ENCODE data around the gene ZNF277. TPM values are rescaled to one million over a fixed set of nuclear protein-coding genes. Genes with fewer than 3 reads are reported as not detected.

Gene ZNF277
- total RNA-seq, 1 donor from 2014 or later, result 19.0 TPM

DNA sequence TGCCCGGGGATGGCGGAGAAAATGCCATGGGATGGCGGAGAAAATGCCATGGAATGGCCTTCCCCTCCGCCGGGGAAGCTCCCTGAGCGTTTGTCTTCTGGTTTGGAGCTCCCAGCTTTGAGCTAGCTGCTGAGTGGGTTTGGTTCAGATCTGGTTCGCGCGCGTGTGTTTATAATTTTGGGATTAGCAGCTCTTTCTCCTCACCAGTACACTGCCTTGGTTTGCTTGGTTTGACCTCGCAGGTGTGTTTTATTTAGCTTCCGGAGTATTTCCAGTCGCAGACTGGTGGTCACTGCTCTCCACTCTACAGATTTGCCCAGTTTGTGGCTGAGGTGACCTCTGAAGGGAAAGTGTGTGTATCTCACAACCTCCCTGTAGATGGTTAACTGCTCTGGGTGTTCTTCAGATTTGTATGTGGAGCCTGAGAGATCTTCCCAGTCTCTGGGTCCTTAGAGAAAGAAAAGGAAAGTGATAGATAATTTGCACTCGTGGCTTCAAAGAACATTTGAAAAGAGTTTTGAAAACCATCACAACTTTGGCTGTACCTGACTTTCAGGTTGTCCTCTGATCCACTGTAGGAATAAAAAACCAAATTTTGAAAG, 597 bp downstream of the ZNF277 start:
- H3K4me3 ChIP-seq (ENCODE audit: low read depth, low read length), result peak overlapping the region; percentile 92
- no peak for DNase-seq (ENCODE audit: low read depth)
- TF ChIP-seq, protein P1, sequence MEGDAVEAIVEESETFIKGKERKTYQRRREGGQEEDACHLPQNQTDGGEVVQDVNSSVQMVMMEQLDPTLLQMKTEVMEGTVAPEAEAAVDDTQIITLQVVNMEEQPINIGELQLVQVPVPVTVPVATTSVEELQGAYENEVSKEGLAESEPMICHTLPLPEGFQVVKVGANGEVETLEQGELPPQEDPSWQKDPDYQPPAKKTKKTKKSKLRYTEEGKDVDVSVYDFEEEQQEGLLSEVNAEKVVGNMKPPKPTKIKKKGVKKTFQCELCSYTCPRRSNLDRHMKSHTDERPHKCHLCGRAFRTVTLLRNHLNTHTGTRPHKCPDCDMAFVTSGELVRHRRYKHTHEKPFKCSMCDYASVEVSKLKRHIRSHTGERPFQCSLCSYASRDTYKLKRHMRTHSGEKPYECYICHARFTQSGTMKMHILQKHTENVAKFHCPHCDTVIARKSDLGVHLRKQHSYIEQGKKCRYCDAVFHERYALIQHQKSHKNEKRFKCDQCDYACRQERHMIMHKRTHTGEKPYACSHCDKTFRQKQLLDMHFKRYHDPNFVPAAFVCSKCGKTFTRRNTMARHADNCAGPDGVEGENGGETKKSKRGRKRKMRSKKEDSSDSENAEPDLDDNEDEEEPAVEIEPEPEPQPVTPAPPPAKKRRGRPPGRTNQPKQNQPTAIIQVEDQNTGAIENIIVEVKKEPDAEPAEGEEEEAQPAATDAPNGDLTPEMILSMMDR (conservative IDR thresholded peaks at IDR 0.05; ENCODE audit: low read depth, low read length), result no peak

DNA sequence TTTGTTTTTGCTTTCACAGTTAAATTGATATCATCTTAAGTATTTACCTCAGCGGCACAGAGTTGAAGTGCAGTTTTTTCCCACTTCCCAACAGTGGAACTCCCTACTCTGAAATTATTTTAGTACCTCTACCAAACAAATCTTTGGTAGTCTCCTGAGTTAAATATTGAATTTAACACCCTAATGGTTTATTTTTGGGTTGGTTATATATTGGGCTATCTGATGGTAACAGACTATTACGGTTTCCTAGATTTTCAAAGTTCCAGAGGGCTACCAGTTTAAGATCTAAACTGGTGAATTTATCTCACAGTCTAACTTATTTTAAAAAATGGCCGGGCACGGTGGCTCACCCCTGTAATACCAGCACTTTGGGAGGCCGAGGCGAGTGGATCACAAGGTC, 1.3 kb downstream of the ZNF277 start:
- TF ChIP-seq, protein P1 (conservative IDR thresholded peaks at IDR 0.05; ENCODE audit: low read depth, low read length), result no peak
- DNase-seq (ENCODE audit: low read depth), result no peak
- H3K4me3 ChIP-seq (ENCODE audit: low read depth, low read length), result peak overlapping the region; percentile 92

DNA sequence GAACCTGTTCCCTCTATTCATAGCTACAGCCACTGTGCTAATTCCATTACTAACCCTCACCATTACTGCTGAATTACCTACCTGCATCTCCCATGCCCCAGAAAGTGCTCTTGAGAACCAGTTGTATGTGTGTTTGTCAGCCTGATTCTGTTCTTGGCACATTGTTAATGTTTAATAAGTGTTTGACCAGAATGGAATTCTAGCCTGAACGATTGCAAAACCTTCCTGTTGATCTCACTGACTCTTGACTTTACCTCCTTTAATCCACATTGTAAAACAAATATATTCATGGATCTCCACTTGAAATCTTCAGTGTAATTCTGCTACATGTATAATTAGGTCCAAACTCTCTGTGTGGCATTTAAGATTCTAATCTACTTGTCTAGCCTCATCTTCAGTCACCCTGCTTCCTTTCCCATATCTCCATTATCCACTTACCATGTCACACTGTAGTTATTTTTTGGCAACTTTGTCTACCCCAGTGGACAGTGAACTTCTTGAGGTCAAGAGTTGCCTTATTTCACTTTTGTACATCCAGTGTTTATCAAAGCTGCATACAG, 4.9 kb downstream of the ZNF277 start:
- no peak overlapping the region for H3K4me3 ChIP-seq (ENCODE audit: low read depth, low read length)
- DNase-seq (ENCODE audit: low read depth), result peak; percentile 92
- TF ChIP-seq, protein P1 (conservative IDR thresholded peaks at IDR 0.05; ENCODE audit: low read depth, low read length), result no peak

DNA sequence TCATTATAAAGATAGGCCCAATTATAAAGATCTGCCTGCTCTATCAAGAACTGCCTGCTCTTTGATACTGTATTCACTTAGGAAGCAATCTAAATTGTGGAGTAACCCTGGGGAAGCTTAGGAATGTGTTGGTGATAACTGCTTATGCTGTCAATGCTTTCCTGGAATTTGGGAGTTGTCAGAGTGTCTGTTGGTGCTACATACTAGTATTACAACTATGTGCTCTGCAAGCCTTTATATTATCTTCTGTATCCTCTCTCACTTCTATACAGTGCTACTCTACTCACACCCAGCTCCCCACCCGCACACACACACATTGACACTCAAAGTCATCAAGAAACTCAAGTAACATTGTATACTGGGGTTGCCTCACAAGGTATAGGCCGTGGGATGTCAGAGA, 6.1 kb downstream of the ZNF277 start:
- peak; percentile 50 for DNase-seq (ENCODE audit: low read depth)
- H3K4me3 ChIP-seq (ENCODE audit: low read depth, low read length), result no peak overlapping the region
- TF ChIP-seq, protein P1 (conservative IDR thresholded peaks at IDR 0.05; ENCODE audit: low read depth, low read length), result no peak

DNA sequence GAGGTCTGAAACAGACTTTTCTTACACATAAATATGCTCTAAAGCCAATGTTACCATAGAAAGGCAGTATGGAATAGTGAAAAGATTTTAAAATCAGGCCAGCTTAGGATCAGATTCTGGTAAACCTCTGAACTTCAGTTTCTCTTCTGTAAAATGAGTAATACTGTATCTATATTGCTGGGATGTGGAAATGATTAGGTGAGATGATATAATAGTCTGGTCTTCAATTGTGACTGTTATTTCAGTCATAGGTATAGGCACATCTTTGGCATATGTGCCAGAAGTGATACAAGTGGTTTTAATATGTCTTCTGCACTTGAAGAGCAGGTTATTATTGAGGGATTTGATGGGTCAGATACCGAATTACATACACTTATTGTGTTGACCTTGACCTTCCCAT, 7.2 kb downstream of the ZNF277 start:
- no peak overlapping the region for H3K4me3 ChIP-seq (ENCODE audit: low read depth, low read length)
- no peak for DNase-seq (ENCODE audit: low read depth)
- TF ChIP-seq, protein P1 (conservative IDR thresholded peaks at IDR 0.05; ENCODE audit: low read depth, low read length), result no peak

DNA sequence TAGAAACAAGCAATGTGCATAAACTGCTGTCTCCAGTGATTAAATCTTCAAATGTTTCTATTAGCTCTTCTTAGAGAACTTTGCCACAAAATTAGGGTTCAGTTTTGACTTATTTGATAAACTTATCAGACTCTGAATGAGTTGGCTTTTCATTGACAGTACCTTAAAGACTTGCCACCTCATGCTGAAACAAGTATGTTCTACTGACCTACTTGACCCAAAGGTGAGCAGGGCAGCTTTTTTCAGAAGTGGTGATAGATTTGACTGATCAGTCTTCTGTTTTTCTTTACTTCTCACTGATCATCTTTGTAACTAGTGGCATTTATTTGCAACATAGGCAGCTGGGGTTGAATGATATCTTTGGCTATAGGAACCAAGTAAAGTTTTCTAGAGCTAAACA, 7.8 kb downstream of the ZNF277 start:
- TF ChIP-seq, protein P1 (conservative IDR thresholded peaks at IDR 0.05; ENCODE audit: low read depth, low read length), result no peak
- H3K4me3 ChIP-seq (ENCODE audit: low read depth, low read length), result no peak overlapping the region
- DNase-seq (ENCODE audit: low read depth), result no peak

DNA sequence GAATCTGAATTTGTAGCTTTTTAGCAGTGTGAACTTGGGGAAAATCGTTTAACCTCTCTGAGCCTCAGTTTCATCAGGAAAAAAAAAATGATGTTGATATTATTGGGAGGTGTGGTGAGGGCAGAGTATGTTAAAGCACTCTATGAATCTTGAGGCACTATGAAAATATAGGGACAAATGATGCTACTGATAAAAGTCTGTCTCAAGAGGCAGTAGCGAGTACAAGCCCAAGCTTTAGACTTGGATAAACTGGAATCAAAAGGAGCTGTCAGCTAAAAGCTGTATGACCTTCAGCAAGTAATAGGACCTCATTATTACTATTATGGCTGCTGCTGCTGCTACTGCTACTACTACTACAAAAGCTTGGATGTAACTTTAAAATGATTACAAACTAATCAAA, 8.4 kb downstream of the ZNF277 start:
- no peak overlapping the region for H3K4me3 ChIP-seq (ENCODE audit: low read depth, low read length)
- TF ChIP-seq, protein P1 (conservative IDR thresholded peaks at IDR 0.05; ENCODE audit: low read depth, low read length), result peak; percentile 11
- no peak for DNase-seq (ENCODE audit: low read depth)
